NCI-H526 (cell line): ENCODE data around the gene PHYKPL.
"Not testable (repeated sequence)": the region's sequence is repeated elsewhere in the genome, so short reads cannot be mapped to it uniquely, and the experiment has no call there.

Experiments used
- DNase-seq, 2 experiments: peaks; one replicate each; lab custom pipeline; 2025; lab: John Stamatoyannopoulos, UW

PHYKPL gene

DNA sequence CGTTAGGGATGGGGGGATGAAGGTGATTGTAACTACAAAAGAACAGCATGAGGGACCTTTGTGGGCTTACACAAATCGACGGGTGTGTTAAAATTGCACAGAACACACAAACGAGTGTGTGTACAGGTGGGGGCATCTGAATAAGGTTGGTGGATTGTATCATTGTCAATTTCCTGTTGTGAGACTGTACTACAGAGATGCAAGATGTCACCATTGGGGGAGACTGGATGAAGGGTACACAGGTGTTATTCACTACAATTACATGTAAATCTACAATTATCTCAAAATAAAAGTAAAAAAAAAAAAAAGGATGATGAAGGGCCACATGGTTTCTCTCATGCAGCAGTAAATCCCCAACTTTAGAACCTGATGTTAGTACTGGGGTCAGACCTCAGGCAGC lies 31.4 kb upstream of the PHYKPL start:
- no peak for DNase-seq

GRCh38 chr5:178261666-178262600 lies 29.3 kb upstream of the PHYKPL start:
- DNase-seq, result no peak

GRCh38 chr5:178259623-178260536 lies 27.3 kb upstream of the PHYKPL start:
- DNase-seq, result no peak

- no peak for DNase-seq
These were observed 25.0 kb upstream of the PHYKPL start for GRCh38 chr5:178257650-178258049.

GRCh38 chr5:178256746-178257145 lies 24.1 kb upstream of the PHYKPL start:
- no peak for DNase-seq

DNA sequence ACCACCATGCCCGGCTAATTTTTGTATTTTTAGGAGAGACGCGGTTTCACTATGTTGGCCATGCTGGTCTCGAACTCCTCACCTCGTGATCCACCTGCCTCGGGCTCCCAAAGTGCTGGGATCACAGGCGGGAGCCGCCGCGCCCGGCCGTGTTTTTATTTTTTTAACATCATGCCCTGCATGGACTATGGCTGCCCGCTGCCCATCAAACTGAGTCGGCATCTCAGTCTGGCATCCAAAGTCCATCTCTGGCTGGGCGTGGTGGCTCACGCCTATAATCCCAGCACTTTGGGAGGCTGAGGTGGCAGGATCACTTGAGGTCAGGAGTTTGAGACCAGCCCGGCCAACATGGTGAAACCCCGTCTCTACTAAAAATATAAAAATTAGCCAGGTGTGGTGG lies 21.0 kb upstream of the PHYKPL start:
- not testable (repeated sequence) for DNase-seq

DNA sequence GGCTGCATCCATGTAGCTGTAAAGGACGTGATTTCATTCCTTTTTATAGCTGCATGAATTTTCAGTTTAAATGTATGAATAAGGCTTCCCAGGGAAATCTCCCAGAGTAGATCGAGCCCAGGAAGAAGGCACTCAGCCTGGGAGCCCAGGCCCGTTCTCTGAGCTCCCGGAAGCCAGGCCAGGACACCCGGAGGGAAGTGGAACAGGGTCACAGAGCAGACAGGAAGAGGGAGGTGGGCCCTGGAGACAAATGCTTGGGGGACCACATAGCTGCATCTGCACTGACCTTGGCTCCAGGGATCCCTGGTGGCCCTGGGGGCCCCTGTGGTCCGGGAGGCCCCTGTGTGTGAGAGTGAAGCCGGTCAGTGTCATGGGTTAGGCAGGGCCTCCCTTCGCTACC lies 19.7 kb upstream of the PHYKPL start:
- no peak for DNase-seq

DNA sequence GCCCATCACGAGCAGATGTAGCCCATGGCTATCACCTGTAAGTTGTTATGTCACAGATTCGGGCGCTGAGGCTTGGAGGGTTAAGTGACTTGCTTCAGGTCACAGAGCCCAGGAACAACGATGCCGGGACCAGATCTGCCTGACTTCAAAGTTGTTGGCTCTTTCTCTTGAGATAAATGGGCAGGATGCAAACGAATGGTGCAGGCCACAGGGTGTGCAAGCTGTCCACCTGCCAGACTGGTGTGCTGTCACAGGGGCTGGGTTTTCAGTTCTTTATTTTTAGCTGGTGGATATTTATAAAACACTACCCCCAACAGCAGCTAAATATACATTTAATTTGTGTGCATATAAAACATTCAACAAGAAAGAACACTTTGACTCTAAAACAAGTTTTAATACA lies 17.7 kb upstream of the PHYKPL start:
- no peak for DNase-seq

DNA sequence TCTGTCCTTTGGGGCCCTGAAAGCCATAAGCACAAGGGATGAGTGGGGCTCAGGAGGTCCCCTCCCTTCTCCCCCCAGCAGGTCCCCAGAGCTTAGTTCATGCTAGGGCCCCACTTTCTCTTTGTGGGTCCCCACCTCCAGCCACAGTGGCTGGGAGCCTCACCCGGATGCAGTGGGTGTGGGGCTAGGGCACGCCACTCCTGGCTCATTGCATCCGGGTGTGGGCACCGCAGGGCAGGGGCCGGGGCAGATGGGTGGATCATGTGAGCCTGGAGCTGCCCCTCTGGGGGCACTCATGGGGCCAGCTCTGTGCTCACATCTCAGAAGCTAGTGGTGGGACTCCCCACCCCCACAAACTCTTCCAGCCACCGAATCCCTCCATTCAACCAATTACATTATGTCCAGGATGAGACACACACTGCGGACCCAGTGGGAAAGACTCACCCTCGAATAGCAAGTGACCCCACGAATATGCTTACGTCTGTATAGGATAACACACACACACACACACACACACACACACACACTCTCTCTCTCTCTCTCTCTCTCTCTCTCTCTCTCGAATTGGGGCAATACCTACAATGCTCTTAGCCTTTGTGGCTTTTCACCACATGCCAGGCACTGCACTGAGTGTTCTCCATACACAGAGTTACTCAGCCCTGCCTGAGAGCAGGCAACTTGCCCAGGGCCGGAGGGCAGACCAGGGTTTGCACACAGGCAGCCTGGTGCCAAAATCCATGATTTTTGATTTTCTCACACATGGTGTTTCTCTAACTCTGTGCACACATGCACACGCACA lies 16.8 kb upstream of the PHYKPL start:
- no peak for DNase-seq

DNA sequence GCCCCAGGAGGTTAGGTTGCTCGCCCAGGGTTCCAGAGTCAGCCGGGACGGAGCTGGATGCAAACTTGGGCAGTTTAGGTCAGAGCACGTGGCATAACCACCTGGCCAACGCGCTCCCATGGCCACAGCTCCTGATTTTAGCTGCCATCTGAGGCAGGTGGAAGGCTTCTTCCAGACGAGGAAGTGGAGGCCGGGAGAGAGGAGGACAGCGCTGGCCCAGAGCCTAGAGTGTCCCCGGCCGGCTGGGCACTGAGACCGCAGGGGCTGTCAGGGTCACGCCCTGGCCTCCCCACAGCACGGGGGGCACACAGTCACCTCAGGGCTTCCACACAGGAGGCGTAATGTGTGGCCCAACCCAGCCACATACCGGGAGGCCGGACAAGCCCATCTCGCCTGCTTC lies 16.1 kb upstream of the PHYKPL start:
- no peak for DNase-seq

DNA sequence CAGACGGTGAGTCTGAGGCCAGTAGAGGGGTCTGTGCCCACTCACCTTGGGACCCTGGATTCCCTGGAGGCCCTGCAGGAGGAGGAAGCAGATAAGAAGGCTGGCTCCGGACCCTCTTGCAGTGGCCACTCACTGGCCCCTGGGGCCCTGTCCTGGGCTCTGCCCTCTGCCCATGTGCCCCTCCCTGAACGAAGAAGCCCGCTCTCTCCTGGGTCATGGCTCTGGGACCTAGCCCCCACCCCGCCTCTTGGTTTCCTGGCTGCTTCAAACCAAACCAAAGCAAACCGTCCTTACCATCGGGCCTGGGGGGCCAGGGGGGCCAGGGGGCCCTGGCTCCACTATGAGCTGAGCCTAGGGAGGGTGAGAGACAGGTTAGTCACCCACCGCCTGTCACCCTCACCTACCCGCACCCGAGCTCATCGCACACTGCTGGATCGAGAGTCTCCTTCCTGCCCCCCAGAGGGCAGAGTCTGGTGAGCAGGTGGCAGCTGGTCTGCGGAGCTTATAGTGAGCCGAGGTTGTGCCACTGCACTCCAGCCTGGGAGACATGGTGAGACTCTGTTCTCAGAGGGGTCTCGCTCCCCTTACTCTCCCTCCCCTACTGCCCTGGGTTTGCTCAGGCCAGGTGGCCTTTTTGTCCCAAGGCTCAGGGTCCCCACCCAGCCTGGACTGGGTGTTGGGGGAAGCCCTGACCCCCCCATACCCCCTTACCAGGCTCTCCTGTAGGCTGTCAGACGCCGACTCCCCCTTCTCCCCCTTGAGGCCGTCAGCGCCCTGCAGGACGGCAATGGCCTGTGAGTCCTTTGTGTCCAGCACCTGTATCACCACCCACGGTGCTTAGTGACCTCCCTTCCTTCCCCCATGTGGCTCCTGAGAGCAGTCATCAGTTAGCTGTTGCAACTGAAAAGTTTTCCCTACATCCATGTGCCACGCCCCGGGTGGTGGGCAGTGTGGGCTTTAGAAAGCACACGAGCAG lies 15.2 kb upstream of the PHYKPL start:
- no peak for DNase-seq

DNA sequence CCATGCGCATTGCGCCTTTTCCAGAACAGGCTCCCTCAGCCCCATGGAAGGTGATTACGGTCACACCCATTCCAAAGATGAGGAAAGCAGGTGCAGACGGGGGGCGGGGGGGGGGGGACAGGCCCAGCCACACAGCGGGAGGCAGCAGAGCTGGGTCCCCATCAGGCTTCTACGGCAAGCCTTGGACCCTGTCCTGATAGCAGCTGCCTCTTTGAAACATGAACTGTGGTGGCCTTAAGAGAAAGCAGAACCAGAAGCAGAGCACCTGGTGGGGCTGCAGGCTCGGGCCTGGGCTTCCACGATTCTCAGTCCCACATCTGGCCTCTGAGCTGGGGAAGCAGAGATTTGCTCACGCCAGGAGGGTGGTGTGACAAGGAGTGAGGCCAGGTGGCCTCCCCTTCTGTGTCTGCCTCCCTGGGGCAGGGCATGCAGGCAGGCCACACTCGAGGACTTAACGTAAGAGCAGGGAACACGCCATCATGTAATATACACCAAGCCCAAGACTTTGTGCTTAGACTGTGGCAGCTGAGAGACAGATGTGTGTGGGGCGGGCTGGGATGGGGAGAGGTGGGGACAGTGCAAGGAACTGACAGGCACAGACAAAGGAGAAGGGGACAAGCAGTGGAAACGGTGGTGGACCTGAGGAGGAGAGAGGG lies 14.2 kb upstream of the PHYKPL start:
- no peak for DNase-seq

DNA sequence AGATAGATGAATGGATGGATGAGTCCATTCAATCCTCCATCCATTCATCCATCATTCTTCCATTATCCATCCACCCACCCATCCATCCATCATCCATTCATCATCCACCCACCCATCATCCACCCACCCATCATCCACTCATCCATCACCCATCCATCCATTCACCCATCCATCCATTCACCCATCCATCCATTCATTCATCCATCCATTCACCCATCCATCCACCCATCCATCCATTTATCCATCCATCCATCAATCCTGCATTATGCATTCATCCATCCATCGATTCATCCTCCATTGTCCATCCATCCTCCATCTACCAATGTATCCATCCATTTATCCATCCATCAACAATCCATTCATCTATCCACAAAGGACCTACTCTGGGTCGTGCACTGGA lies 12.8 kb upstream of the PHYKPL start:
- no peak for DNase-seq

GRCh38 chr5:178244576-178244975 lies 12.0 kb upstream of the PHYKPL start:
- no peak for DNase-seq

DNA sequence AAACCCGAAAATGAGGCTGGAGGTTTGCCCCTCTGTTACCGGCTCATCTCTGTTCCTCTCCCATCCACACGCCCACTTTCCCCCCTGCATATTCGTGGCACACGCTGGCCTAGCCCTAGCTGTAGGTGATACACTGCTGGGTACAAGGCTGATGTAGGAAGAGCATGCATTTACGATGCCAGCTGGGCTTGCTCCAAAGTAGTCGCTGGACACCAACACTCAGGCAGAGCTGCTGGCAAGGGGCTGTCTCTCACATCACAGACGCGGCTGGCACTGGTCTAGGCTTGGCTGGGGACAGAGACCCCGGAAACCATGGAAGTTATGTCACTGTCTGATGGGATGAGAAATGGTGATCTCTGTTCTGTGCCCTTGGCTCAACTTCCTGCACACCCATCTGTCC lies 9.8 kb upstream of the PHYKPL start:
- DNase-seq, result no peak

DNA sequence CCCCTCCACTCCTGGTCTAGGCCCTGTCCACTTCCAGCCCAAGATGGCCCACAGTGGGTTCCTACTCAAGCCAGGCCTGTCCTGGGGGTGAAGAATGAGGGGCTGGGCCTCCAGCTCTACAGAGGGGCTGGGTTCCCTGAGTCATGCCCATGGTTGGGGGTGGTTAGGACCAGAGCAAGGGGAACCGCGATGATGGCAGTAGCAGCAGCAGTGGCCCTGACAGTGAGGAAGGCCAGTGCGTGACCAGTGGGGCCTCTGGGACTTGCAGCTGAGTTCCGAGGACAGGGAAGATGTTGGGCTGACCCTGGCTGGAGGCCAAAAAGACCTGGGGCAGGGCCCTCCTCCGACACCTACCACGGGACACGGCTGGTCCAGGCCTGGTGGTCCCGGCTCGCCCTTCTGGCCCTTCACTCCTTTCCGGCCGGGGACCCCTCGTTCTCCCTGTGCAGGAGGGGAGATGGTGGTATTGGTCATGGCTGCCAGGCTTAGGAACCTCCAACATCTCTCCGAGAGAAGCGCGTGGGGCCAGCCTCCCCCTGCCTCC lies 9.2 kb upstream of the PHYKPL start:
- DNase-seq, result no peak

- no peak for DNase-seq
These were observed 8.6 kb upstream of the PHYKPL start for GRCh38 chr5:178241231-178241663.

DNA sequence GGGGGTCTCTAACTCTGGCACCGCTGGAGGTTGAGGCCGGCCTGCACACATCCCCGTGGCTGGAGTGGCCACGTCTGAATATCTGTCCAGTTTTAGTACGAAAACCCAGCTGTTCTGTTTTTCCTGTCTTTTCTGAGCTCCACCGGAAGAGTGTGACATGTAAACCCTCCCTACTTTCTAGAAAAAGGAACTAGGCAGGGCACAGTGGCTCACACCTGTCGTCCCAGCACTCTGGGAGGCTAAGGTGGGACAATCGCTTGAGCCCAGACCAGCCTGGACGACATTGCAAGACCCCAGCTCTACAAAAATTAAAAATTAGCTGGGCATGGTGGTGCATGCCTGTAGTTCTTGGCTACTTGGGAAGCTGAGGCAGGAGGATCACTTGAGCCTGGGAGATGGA lies 8.2 kb upstream of the PHYKPL start:
- no peak for DNase-seq

DNA sequence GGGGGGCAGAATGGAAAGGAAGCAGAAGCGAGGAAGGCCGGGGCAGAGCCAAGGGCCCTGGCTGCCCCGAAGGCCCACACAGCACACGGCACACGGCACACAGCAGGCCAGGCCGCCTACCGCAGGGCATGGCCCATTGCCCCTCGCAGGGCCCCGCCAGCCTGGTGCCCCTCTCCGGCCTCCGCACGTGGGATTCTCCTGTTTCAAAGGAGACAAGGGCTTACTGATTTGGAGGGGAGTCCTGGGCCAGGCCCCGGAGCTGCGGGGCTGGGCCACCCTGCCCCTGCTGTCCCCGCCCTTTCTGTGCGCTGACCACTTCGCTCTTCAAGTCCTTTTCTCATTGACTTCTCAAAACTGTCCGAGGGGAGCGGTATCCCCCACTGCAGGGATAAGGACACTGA lies 7.7 kb upstream of the PHYKPL start:
- no peak for DNase-seq
